Measurements from ENCODE around the gene CD164. TPM values are rescaled to one million over a fixed set of nuclear protein-coding genes. Genes with fewer than 3 reads are reported as not detected.

CD164 gene
- polyA plus RNA-seq, 4 donors, result 507 to 667 (median 601) TPM

DNA sequence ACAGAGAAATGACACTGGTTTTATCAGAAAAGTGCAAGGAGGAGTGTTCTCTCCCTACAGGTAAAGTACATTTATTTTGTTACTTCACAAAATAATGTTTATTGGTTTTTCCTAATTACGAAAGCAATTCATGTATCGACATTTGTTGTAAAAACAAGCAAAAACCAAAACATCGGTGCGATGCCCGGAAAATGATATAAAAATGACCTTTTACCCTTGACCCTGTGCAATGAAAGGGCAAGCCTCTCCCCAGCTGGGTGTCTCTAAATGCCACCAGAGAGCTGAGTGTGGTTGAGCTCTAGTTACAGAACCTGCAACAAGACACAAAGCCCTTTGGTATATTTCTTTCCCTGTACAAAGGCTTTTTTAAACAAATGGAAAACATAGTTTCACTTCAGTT, 65.4 kb downstream of the CD164 start:
- DNase-seq (ENCODE audit: low read depth in 4 of 4, low spot score in 3 of 4), result no peak

Other genes with a start within 250 kb of the CD164 start
- 10 to 100 TPM; 16.6 to 21.7 (median 18.9) TPM for gene PPIL6, start 58.2 kb upstream of the CD164 start, polyA plus RNA-seq (ENCODE audit: insufficient read length in 4 of 4)
- gene SMPD2, start 58.3 kb upstream of the CD164 start, polyA plus RNA-seq (ENCODE audit: insufficient read length in 4 of 4), result 10 to 100 TPM; 10.1 to 16.0 (median 14.1) TPM
- 10 to 100 TPM; 20.0 to 31.2 (median 26.7) TPM for gene MICAL1, start 73.3 kb upstream of the CD164 start, polyA plus RNA-seq (ENCODE audit: insufficient read length in 4 of 4)
- 10 to 100 TPM; 14.6 to 17.9 (median 15.6) TPM for gene ZBTB24, start 100.8 kb upstream of the CD164 start, polyA plus RNA-seq (ENCODE audit: insufficient read length in 4 of 4)